Inferior parietal cortex (tissue), 1 donor: Measurements from ENCODE around the gene CORO2B.

Source experiments
- DNase-seq: peaks from one replicate; pipeline ENCODE4 v3.0.0-alpha.2; 2016; ENCODE audit errors: extremely low spot score

The CORO2B gene

DNA sequence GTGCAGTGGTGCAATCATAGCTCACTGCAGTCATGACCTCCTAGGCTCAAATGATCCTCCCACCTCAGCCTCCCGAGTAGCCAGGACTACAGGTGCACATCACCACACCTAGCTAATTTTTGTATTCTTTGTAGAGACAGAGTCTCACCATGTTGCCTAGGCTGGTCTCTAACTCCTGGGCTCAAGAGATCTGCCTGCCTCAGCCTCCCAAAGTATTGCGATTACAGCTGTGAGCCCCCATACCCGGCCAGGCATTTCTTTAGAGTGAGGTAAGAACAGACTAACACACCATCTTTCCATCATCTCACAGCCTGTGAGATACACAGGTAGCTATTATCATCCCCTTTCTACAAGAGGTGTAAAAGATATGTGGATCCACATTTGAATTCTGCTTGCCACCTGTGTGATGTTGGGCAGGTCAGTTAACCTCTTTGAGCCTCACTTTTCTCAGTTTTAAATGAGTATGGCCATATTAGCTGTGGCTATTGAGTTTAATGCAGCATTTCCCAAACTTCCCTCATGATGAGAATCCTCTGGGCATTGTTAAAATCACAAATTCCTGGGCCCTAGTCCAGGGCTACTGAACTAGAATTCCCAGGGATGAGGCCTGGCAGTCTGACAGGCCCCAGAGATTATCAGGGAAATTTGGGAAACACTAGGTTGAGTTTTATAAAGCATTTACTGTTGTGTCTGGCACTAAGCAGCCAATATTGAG lies 195.9 kb downstream of the CORO2B start:
- no peak for DNase-seq

DNA sequence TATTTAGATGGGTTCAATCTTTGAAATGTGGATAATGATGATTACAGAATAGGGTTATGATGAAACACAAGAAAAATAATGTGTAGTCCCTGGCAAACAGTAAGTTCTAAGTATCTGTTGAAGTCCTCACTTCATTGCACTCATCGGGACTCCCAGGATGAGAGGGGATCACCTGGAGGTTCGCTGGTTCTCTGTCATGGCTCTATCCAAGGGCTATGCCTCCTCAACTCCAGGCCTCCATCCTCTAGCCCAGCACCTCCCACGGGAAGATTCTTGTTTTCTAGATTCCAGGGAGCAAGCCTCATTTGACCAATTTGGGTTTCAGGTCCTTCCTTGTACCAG lies 196.4 kb downstream of the CORO2B start:
- no peak for DNase-seq

DNA sequence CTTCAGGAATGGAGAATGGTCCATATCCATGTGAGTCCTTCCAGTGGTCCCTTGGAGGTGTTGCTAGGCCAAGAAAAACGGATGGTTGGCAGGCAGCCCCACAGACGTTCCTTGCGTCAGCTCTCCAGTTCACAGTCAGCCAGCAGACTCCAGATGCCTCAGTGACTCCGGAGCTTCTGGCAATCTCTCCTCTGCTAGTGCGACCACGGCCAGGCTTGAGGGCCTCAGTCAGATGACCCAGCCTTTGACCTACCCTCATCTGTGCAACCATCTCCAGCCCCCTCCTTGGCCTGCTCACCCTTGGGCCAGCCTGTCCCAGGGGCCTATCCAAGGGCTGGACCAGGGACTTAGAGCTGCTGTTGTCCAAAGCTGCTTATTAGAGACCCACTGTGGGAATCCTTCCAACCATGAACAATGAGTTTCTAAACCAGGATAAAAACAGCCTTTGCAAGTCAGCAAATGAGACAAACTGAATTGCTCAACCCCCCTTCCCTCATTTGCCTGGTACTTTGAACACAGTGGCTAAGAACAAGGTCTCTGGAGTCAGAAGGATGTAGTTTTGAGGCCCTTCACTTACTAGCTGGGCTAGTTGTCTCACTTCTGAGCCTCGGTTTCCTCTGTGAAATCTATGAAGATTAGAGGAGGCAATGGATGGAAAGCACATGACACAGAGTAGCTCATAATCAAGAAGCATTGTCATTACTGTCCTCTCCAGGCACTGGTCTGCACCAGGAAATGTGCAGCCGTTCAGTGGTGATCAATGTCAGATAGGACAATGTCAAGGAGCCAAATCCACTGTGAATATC lies 197.1 kb downstream of the CORO2B start:
- DNase-seq: peak; percentile 64

DNA sequence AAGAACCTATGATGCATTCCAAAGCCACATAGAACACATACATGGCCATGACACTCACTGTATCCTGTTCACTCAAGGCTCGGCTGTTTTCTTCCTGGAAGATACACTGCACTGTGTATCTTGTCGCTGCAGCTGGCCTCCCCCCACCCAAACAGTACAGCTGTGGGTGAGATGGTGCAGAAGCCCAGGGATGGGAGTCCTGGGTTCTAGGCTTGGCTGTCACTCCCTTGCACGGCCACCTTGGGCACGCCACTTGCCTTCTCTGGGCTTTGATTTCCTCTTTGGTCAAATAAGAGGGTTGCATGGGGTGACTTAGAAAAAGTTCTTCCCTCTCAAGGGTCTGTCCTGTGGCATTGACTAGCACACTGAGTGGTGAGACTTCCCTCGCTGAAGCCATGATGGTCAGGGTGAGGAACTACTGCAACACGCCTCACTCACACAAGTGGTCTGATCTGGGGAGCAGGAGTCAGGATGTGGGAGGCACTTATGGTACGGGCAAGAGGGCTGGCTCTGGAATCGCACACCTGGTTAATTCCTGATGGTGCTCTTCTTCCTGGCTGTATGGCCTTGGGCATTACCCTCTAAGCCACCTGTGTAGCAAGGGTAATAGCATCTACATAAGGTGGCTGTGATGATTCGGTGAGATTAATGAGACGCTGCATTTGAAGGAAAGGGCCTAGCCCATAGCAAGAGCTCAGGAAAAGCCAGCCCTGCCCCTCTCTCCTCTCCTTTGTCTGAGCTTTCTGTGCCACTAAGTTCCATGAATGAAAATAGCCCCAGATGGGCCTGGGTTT lies 197.9 kb downstream of the CORO2B start:
- DNase-seq: no peak
